Measurements from ENCODE around the gene HIGD1A.

HIGD1A gene

DNA sequence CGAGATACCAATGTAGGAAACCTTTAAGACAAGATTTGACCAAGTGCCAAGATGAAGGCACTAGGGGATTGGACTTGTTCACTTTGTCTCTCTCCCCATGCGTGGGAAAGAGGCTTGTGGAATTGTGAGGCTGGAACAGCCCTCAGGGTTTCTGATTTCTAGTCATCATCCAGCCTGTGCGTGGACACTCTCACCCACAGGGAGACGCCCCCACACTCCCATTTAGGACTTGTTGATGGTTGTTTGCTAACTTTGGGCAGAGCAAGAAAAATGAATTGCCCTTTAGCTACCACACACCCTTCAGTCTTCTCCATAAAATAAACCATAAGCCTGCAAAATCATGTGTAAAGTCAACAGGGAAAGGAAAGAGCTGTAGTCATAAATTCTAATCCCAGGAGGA is 23.4 kb upstream of the HIGD1A start:
- TF ChIP-seq, protein P1, sequence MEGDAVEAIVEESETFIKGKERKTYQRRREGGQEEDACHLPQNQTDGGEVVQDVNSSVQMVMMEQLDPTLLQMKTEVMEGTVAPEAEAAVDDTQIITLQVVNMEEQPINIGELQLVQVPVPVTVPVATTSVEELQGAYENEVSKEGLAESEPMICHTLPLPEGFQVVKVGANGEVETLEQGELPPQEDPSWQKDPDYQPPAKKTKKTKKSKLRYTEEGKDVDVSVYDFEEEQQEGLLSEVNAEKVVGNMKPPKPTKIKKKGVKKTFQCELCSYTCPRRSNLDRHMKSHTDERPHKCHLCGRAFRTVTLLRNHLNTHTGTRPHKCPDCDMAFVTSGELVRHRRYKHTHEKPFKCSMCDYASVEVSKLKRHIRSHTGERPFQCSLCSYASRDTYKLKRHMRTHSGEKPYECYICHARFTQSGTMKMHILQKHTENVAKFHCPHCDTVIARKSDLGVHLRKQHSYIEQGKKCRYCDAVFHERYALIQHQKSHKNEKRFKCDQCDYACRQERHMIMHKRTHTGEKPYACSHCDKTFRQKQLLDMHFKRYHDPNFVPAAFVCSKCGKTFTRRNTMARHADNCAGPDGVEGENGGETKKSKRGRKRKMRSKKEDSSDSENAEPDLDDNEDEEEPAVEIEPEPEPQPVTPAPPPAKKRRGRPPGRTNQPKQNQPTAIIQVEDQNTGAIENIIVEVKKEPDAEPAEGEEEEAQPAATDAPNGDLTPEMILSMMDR (IDR thresholded peaks at IDR 0.05; ENCODE audit: extremely low read depth, missing control alignments), result no peak
- DNase-seq (ENCODE audit: low spot score), result no peak

DNA sequence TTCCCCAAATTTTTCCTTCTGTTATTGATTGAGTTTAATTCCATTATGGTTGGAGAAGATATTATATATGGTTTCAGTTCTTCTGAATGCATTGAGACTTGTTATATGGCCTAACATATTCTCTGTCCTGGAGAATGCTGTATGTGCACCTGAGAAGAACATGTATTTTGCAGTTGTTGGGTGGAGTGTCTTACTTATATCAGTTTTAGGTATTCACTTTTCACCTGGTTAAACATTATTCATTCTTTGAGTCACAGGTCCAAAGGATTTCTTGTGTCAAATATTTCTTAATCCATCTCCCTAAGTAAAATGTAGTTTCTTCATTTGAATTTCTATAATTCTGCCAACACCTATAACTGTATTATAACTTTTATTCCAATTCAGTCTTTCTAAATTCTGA is 22.7 kb upstream of the HIGD1A start:
- TF ChIP-seq, protein P1 (IDR thresholded peaks at IDR 0.05; ENCODE audit: extremely low read depth, missing control alignments), result no peak
- no peak for DNase-seq (ENCODE audit: low spot score)

DNA sequence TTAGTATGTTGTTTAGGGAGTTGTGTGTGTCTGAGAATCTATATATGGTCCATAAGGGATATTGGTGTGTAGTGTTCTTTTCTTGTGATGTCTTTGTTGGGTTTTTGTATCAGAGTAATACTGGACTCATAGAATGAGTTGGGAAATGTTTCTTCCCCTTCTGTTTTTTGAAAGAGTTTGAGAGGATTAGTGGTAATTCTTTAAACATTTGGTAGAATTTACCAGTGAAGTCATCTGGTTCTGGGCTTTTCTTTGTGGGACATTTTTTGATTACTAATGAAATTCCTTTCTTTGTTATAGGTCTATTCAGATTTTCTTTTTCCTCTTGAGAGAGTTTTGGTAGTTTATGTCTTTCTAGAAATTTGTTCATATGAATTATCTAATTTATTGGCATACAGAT is 21.9 kb upstream of the HIGD1A start:
- TF ChIP-seq, protein P1 (IDR thresholded peaks at IDR 0.05; ENCODE audit: extremely low read depth, missing control alignments), result no peak
- no peak for DNase-seq (ENCODE audit: low spot score)

DNA sequence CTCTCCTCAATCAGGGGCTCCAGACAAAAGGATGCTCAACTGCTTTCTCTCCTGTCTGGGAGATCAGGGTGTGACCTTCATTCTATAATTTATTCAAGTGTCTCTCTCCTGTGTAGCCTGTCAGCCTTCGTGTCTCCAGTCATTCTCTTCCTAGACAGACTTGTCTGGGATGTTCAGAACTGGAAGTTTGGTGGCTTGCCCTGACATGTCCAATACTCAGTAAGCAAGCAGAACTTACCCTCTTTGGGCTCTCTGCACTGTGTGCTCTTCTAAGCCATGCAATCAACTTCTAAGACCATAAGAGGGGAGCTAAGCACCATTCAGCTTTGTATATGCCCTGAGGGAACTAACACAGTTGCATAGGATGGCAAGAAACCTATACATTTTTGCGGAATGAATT is 19.1 kb upstream of the HIGD1A start:
- TF ChIP-seq, protein P1 (IDR thresholded peaks at IDR 0.05; ENCODE audit: extremely low read depth, missing control alignments), result no peak
- no peak for DNase-seq (ENCODE audit: low spot score)

DNA sequence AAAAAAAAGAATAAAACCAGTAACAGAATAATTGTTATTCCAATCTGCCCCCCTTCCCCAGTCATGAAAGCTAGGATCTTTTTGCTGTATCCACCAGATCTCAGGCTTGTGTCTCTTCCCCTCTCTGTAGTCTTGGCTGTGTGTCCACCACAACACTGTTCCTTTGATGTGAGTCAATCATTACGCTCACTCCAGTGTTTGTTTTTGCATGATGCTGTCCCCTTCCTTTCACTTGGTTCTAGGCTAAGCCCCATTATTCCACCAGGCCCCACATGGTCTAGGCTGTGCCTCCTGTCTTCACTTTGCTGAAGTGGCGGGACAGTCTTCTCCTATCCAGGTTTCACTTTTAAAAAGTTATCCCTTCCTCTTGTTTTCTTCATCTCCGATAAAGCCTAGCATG is 18.5 kb upstream of the HIGD1A start:
- TF ChIP-seq, protein P1 (IDR thresholded peaks at IDR 0.05; ENCODE audit: extremely low read depth, missing control alignments), result no peak
- no peak for DNase-seq (ENCODE audit: low spot score)

DNA sequence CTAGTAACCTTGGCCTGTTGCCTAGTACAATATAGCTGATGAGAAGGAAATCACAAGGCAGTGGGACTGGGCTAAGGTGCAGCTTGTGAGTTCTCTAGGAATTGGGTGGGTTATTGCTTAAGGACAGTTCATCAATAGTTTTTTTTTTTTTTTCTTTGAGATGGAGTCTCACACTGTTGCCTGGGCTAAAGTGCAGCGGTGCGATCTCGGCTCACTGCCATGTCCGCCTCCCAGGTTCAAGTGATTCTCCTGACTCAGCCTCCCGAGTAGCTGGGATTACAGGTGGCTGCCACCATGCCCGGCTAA is 16.4 kb upstream of the HIGD1A start:
- no peak for DNase-seq (ENCODE audit: low spot score)

DNA sequence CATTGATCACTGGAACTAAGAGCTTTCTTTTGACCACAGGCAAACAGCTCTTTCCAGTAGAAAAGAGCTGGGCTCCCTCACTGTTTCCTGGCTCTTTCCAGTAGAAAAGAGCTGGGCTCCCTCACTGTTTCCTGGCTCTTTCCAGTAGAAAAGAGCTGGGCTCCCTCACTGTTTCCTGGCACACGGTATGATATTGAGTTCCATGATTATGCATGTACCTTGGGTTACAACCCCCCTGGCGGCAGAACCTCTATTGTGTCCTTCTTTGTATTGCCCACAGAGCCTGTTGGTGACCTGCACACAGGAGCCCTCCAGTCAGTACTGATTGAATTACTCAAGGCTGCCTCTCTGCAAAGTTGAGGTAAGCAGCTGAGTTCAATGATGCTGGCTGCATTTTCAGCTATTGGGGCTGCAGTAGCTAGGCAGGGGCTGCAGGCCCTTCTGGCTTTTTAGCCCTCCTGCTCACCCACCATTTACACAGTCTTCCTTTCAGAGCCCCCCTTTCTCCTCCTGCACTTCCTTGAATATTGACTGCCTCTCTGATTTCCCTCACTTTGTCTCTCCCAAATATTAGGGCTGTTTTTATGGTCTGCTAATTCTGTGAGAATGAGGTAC is 15.2 kb upstream of the HIGD1A start:
- TF ChIP-seq, protein P1 (IDR thresholded peaks at IDR 0.05; ENCODE audit: extremely low read depth, missing control alignments), result no peak
- DNase-seq (ENCODE audit: low spot score), result no peak

More for the DNA sequence above, 16.4 kb upstream of the HIGD1A start:
- TF ChIP-seq, protein P1 (IDR thresholded peaks at IDR 0.05; ENCODE audit: extremely low read depth, missing control alignments), result no peak

Data from GM20000 (cell line).